Measurements from ENCODE around the gene PRUNE2. TPM values are rescaled to one million over a fixed set of nuclear protein-coding genes. Genes with fewer than 3 reads are reported as not detected.

The PRUNE2 gene
- total and polyA plus RNA-seq, 2 of the 8 experiments (the other 6 are each of a cell fraction or from before 2014, with no cell fraction given) = 5.5 to 13.3 TPM

GRCh38 chr9:76620581-76620980 lies 285.3 kb downstream of the PRUNE2 start:
- no peak for DNase-seq (ENCODE audit: low read depth in 1 of 2, low spot score in 2 of 2)
- no peak for FAIRE-seq
- no peak overlapping the region for H3K14ac ChIP-seq (ENCODE audit: insufficient read length)
- H3K4ac ChIP-seq (replicated peaks; ENCODE audit: insufficient read length, low read depth, low read length) = no peak overlapping the region
- H3K56ac ChIP-seq (replicated peaks; ENCODE audit: insufficient read length, low read depth, low read length) = no peak overlapping the region
- no peak overlapping the region for H2AK5ac ChIP-seq (ENCODE audit: low read depth, low read length)
- H3K23me2 ChIP-seq (ENCODE audit: low read depth, low read length) = no peaks in the 10 kb centered on the region
- no peaks in the 10 kb centered on the region for H4K20me1 ChIP-seq (replicated peaks in 1 of 2; ENCODE audit: control insufficient read depth in 1 of 2, insufficient read depth in 2 of 2, low read length in 2 of 2)
- no peak overlapping the region for H4K8ac ChIP-seq (ENCODE audit: extremely low read depth, insufficient read depth, low read length)
- no peaks in the 10 kb centered on the region; a peak in 1 of 8 replicates for H3K36me3 ChIP-seq (ENCODE audit: control insufficient read depth in 2 of 4, insufficient read depth in 4 of 4, low read length in 3 of 4)
- H3K79me1 ChIP-seq (ENCODE audit: low read depth, low read length) = no peaks in the 10 kb centered on the region
- H3K23ac ChIP-seq (ENCODE audit: insufficient read length) = no peak overlapping the region
- no peak overlapping the region for H3K18ac ChIP-seq (ENCODE audit: extremely low read depth, low read length)
- no peaks in the 10 kb centered on the region for H3K9me3 ChIP-seq (ENCODE audit: insufficient read depth in 2 of 2, low read depth in 1 of 2, low read length in 1 of 2)
- H2BK120ac ChIP-seq (replicated peaks; ENCODE audit: low read depth, low read length) = no peak overlapping the region
- no peak overlapping the region for H2BK20ac ChIP-seq (ENCODE audit: low read length)
- no peak for TF ChIP-seq CREB1 (IDR thresholded peaks at IDR 0.05)
- no peak for TF ChIP-seq SIX5 (IDR thresholded peaks at IDR 0.05; ENCODE audit: low read depth, low read length)
- no peak for TF ChIP-seq HDAC6 (IDR thresholded peaks at IDR 0.05; ENCODE audit: low read depth, low read length)
- TF ChIP-seq USF2 (IDR thresholded peaks at IDR 0.05; ENCODE audit: low read length) = no peak
- no peak for TF ChIP-seq CBX8 (IDR thresholded peaks at IDR 0.05; ENCODE audit: borderline replicate concordance, low read depth, low read length)
- TF ChIP-seq PHF8 (conservative IDR thresholded peaks at IDR 0.05; ENCODE audit: low read depth, low read length) = no peak
- no peak for TF ChIP-seq JUND (IDR thresholded peaks at IDR 0.05; ENCODE audit: low read length)
- TF ChIP-seq EZH2 (IDR thresholded peaks at IDR 0.05; ENCODE audit: low read depth, low read length, severe bottlenecking) = no peak
- H2BK15ac ChIP-seq (ENCODE audit: low read length) = no peak overlapping the region
- H3K9ac ChIP-seq (replicated peaks in 1 of 4; ENCODE audit: extremely low read depth in 1 of 4, low read depth in 3 of 4, low read length in 3 of 4) = no peak overlapping the region
- ChIA-PET CTCF (ENCODE audit: partially characterized antibody) (interaction anchor here (0.6 to 1.5 kb wide), 5 partner anchors 8 to 174 kb away, joined by 3 read pairs; no protein-coding TSS in a partner anchor), POLR2A (ENCODE audit: partially characterized antibody) (no interaction called here)
- H3K4me3 ChIP-seq (ENCODE audit: extremely low read depth in 1 of 4, insufficient read depth in 2 of 4, low read depth in 3 of 4, low read length in 4 of 4) = no peak overlapping the region
- H3K79me2 ChIP-seq (ENCODE audit: control insufficient read depth in 1 of 2, insufficient read depth in 2 of 2, low read length in 2 of 2) = no peaks in the 10 kb centered on the region
- no peaks in the 10 kb centered on the region for H3K27me3 ChIP-seq (replicated peaks in 1 of 4; ENCODE audit: control insufficient read depth in 3 of 4, extremely low read depth in 1 of 4, insufficient read depth in 3 of 4, low read length in 3 of 4)
- peaks cover 0 to 6% (median 2%) of the 10 kb centered on the region in 4 experiments; a peak in 3 of 7 replicates for H3K4me1 ChIP-seq (replicated peaks in 1 of 4; ENCODE audit: control insufficient read depth in 3 of 4, insufficient read depth in 4 of 4, low read length in 3 of 4)
- H2AFZ ChIP-seq (ENCODE audit: low read length) = no peak overlapping the region
- no peak overlapping the region for H4K91ac ChIP-seq (replicated peaks; ENCODE audit: insufficient read length, low read length)
- no peak overlapping the region for H2BK5ac ChIP-seq (ENCODE audit: low read depth, low read length)
- no peak overlapping the region for H4K5ac ChIP-seq (ENCODE audit: insufficient read length, low read depth, low read length)
- H3K4me2 ChIP-seq (ENCODE audit: insufficient read depth in 1 of 2, low read depth in 2 of 2, low read length in 2 of 2) = no peak overlapping the region
- H3K27ac ChIP-seq (ENCODE audit: low read depth, low read length) = no peak overlapping the region
- WGBS, 2 experiments (ENCODE audit: extremely low coverage in 1 of 2, insufficient coverage in 1 of 2, insufficient read length in 1 of 2, insufficient replicate concordance in 2 of 2, low coverage in 1 of 2, low lambda C conversion rate in 2 of 2, missing lambda C conversion rate in 1 of 2) = 93% methylated on average over 3 of the region's 3 CpGs; no CpG with 5 or more reads in 1 of the 2 experiments
- no peak overlapping the region for H2BK12ac ChIP-seq (ENCODE audit: low read depth, low read length)

All from H1 (cell line).